Heart left ventricle (tissue), 16 donors: ENCODE measurements around the gene ENOX1. TPM values are rescaled to one million over a fixed set of nuclear protein-coding genes. Genes with fewer than 3 reads are reported as not detected.

ENCODE experiments used
- ATAC-seq, 4 donors: fragments of 200-7000 bp; cut with Tn5 transposase; one replicate each; pipeline ENCODE4 v1.9.1; 2020 to 2022; ENCODE audit warnings: moderate library complexity in 4 of 4, mild to moderate bottlenecking in 3 of 4, moderate number of reproducible peaks in 1 of 4
- DNase-seq, 5 donors: peaks; one replicate each; pipeline ENCODE4 v3.0.0-alpha.2; 2020
- H3K27ac ChIP-seq, 12 donors: fragments of 200-600 bp; sonication (generic) in 4 of 12; one replicate each; pipeline versions ENCODE4 v1.5.0 to v1.8.0; 2016 to 2022; ENCODE audit warnings: mild to moderate bottlenecking in 2 of 12
- H3K27me3 ChIP-seq, 9 donors: fragments of 200-600 bp; sonication (generic) in 2 of 9; one replicate each; pipeline versions ENCODE4 v1.5.1 to v1.8.0; 2016 to 2022; ENCODE audit warnings: mild to moderate bottlenecking in 3 of 9
- H3K36me3 ChIP-seq, 9 donors: fragments of 200-600 bp; sonication (generic) in 2 of 9; one replicate each; pipeline versions ENCODE4 v1.5.0 to v1.8.0; 2018 to 2022; ENCODE audit warnings: mild to moderate bottlenecking in 2 of 9
- H3K4me1 ChIP-seq, 12 donors: fragments of 200-600 bp; sonication (generic) in 4 of 12; one replicate each; pipeline versions ENCODE4 v1.5.0 to v1.8.0; 2016 to 2022; ENCODE audit warnings: mild to moderate bottlenecking in 3 of 12
- H3K4me3 ChIP-seq, 12 donors: fragments of 200-600 bp; sonication (generic) in 4 of 12; one replicate each; pipeline versions ENCODE4 v1.5.0 to v1.8.0; 2017 to 2022; ENCODE audit warnings: mild to moderate bottlenecking in 9 of 12, moderate library complexity in 4 of 12
- H3K9me3 ChIP-seq, 12 donors: fragments of 200-600 bp; sonication (generic) in 4 of 12; one replicate each; pipeline versions ENCODE4 v1.5.0 to v1.8.0; 2016 to 2022; ENCODE audit warnings: mild to moderate bottlenecking in 1 of 12
- CTCF ChIP-seq, 12 donors: fragments of 200-600 bp; sonication (generic) in 4 of 12; IDR thresholded peaks; one replicate each; pipeline versions ENCODE4 v1.5.0 to v1.8.0; 2018 to 2022; ENCODE audit warnings: antibody characterized with exemption in 12 of 12, mild to moderate bottlenecking in 5 of 12
- POLR2A ChIP-seq, 2 donors: fragments of 450-650 bp; IDR thresholded peaks; one replicate each; pipeline ENCODE4 v1.6.1; 2017; ENCODE audit warnings: antibody characterized with exemption in 2 of 2, mild to moderate bottlenecking in 2 of 2, moderate library complexity in 2 of 2
- WGBS, 4 donors: extraction: QIAGEN DNeasy Blood & Tissue Kit in 2 of 4; methylation state at CpG; one replicate each; pipeline versions ENCODE4 v1.1.5 to v1.1.7; 2013 to 2018; 5-methylcytosine and 5-hydroxymethylcytosine counted together
- intact Hi-C, 10 donors: fragments of 100-400 bp; cut with DNase I; formaldehyde crosslinking; loops; one replicate each; pipeline versions ENCODE4 v1.11.1 to v1.14.2; 2022
- polyA plus RNA-seq, 2 donors: library from polyadenylated mRNA; stranded (reverse); fragments of 200-250 nt; gene quantifications; one replicate each; pipeline ENCODE4 v1.2.3, GENCODE V29; 2013
- total RNA-seq, 9 donors: library from RNA; depleted of rRNA in 2 of 9; stranded (reverse); fragments of >200 nt in 2 of 9; fragmentation: NEBNext Ultra II Directional in 3 of 9; extraction: Animal tissue kit (Norgen Biotek cat#: 25700) in 3 of 9; gene quantifications; one replicate each; pipeline versions ENCODE4 v1.1.0 to v1.2.4, GENCODE V29; 2016 to 2023
- donor health status: ischemic (EF 13 %, LVEDD 7.1; RV severe dilation, severe dysfunction).
- donor health status: healthy with polysubstance abuse.
- donor health status: DM: no; HTN: yes; CAD: no.
- donor health status: DM: no; HTN: no; CAD: no.
- donor health status: ischemic (EF 25% LVEDD 6.9; RV normal size, moderate dysfunction).
- donor health status: ischemic (EF 25% LVEDD 5.7; RV mildly dilated, moderate dysfunction).
- donor health status: healthy.
- donor health status: DM: yes; HTN: yes; CAD: no.
- donor health status: ischemic (EF 35%, LVEDD 5.7; RV mildly dilated, moderate dysfunction).
- donor health status: nonischemic (EF 11% LVEDD 7.7; RV severe dilation, severe dysfunction).
- donor health status: DM: yes; HTN: yes; CAD: no.
- donor health status: PGD.
- donor health status: ischemic (EF 29% LVEDD 5.4; RV normal size, mild dysfunction).
- donor health status: nonischemic (EF 23%, LVEDD 6.1; RV moderate dilation, normal function).

Gene ENOX1
- total and polyA plus RNA-seq, 11 donors: 2.0 to 10.1 (median 5.4) TPM

GRCh38 chr13:43270130-43270830, 516.5 kb downstream of the ENOX1 start:
- peak in 2 of 4 donors; percentile 12 to 39 for ATAC-seq
- intact Hi-C loops: no loop called here
- H3K27ac ChIP-seq: peak overlapping the region in 8 of 12 donors; percentile 0 to 75 (median 44)
- H3K4me1 ChIP-seq: peaks cover 0 to 24% (median 10%) of the 10 kb centered on the region in 12 donors
- H3K9me3 ChIP-seq: no peaks in the 10 kb centered on the region
- no peak for DNase-seq
- H3K36me3 ChIP-seq: no peaks in the 10 kb centered on the region
- H3K27me3 ChIP-seq: no peaks in the 10 kb centered on the region
- TF ChIP-seq CTCF (IDR thresholded peaks at IDR 0.05) (no peak), POLR2A (IDR thresholded peaks at IDR 0.05) (no peak)
- no peak overlapping the region for H3K4me3 ChIP-seq
- WGBS, 4 donors: 52 to 69% (median 65%) methylated on average over 4 of the region's 4 CpGs

GRCh38 chr13:43269037-43269481, 517.7 kb downstream of the ENOX1 start:
- H3K4me1 ChIP-seq: peaks cover 0 to 24% (median 10%) of the 10 kb centered on the region in 12 donors
- H3K4me3 ChIP-seq: no peak overlapping the region
- TF ChIP-seq CTCF (IDR thresholded peaks at IDR 0.05) (no peak), POLR2A (IDR thresholded peaks at IDR 0.05) (no peak)
- no peaks in the 10 kb centered on the region for H3K9me3 ChIP-seq
- peak; percentile 87 to 92 (median 90) for ATAC-seq
- 26 to 39% (median 32%) methylated on average over 5 of the region's 5 CpGs for whole genome bisulfite sequencing, 4 donors
- no peaks in the 10 kb centered on the region for H3K27me3 ChIP-seq
- intact Hi-C loops: no loop called here
- peak overlapping the region in 11 of 12 donors; percentile 0 to 75 (median 51) for H3K27ac ChIP-seq
- peak in 3 of 5 donors; percentile 16 to 51 (median 33) for DNase-seq
- no peaks in the 10 kb centered on the region for H3K36me3 ChIP-seq

GRCh38 chr13:43268632-43269031, 518.1 kb downstream of the ENOX1 start:
- peak overlapping the region in 11 of 12 donors; percentile 0 to 75 (median 51) for H3K27ac ChIP-seq

More at GRCh38 chr13:43268632-43269031, 518.1 kb downstream of the ENOX1 start:
- Histone ChIP-seq H3K4me1 (peaks cover 0 to 24% (median 10%) of the 10 kb centered on the region in 12 donors), H3K9me3 (no peaks in the 10 kb centered on the region), H3K27me3 (no peaks in the 10 kb centered on the region), H3K36me3 (no peaks in the 10 kb centered on the region), H3K4me3 (no peak overlapping the region)
- DNase-seq (no peak), ATAC-seq (peak; percentile 75 to 82 (median 78))
- intact Hi-C loops: no loop called here
- TF ChIP-seq CTCF (IDR thresholded peaks at IDR 0.05) (no peak), POLR2A (IDR thresholded peaks at IDR 0.05) (no peak)
- 33 to 47% (median 38%) methylated on average over 2 of the region's 2 CpGs for WGBS, 4 donors
